Hematopoietic multipotent progenitor cell treated with erythropoietin and hydrocortisone succinate and interleukin-3 and kit ligand, for 15 days (in vitro differentiated cells): ENCODE measurements around the gene UGT1A5.

Source experiments
- DNase-seq: peaks from one replicate; pipeline ENCODE4 v3.0.0-alpha.2; 2015; ENCODE audit warnings: low spot score

UGT1A5 gene

GRCh38 chr2:233780771-233781170 is 68.1 kb downstream of the UGT1A5 start:
- no peak for DNase-seq

GRCh38 chr2:233789554-233789953 is 76.8 kb downstream of the UGT1A5 start:
- no peak for DNase-seq

GRCh38 chr2:233791151-233791882 is 78.6 kb downstream of the UGT1A5 start:
- DNase-seq, result no peak

- no peak for DNase-seq
Observed at GRCh38 chr2:233791883-233792329, 79.2 kb downstream of the UGT1A5 start.

GRCh38 chr2:233792720-233793119 is 80.0 kb downstream of the UGT1A5 start:
- no peak for DNase-seq

GRCh38 chr2:233793465-233794127 is 80.9 kb downstream of the UGT1A5 start:
- DNase-seq, result no peak

GRCh38 chr2:233794128-233794658 is 81.5 kb downstream of the UGT1A5 start:
- DNase-seq, result no peak

- DNase-seq, result no peak
Observed at GRCh38 chr2:233795735-233796171, 83.0 kb downstream of the UGT1A5 start.

GRCh38 chr2:233796254-233796653 is 83.5 kb downstream of the UGT1A5 start:
- DNase-seq, result no peak

- DNase-seq, result no peak
Observed at GRCh38 chr2:233798335-233799086, 85.8 kb downstream of the UGT1A5 start.

GRCh38 chr2:233799087-233799665 is 86.5 kb downstream of the UGT1A5 start:
- DNase-seq, result no peak

- DNase-seq, result no peak
Observed at GRCh38 chr2:233799716-233800115, 87.0 kb downstream of the UGT1A5 start.

GRCh38 chr2:233800208-233800607 is 87.5 kb downstream of the UGT1A5 start:
- DNase-seq, result no peak

GRCh38 chr2:233801357-233802131 is 88.8 kb downstream of the UGT1A5 start:
- no peak for DNase-seq

- DNase-seq, result no peak
Observed at GRCh38 chr2:233802132-233802815, 89.6 kb downstream of the UGT1A5 start.

GRCh38 chr2:233803292-233803911 is 90.7 kb downstream of the UGT1A5 start:
- DNase-seq, result no peak

- DNase-seq, result no peak
Observed at GRCh38 chr2:233803994-233804393, 91.3 kb downstream of the UGT1A5 start.

- no peak for DNase-seq
Observed at GRCh38 chr2:233807215-233807865, 94.6 kb downstream of the UGT1A5 start.
